GM12872 (cell line): ENCODE results near the gene RASL10A.

Experiments used
- TF ChIP-seq, protein P1 (sequence below): IDR thresholded peaks from 3 replicates; pipeline ENCODE4 v1.5.1; 2011; ENCODE audit warnings: low read depth, mild to moderate bottlenecking, low read length, moderate library complexity; ENCODE audit not compliant: insufficient read depth

RASL10A gene

DNA sequence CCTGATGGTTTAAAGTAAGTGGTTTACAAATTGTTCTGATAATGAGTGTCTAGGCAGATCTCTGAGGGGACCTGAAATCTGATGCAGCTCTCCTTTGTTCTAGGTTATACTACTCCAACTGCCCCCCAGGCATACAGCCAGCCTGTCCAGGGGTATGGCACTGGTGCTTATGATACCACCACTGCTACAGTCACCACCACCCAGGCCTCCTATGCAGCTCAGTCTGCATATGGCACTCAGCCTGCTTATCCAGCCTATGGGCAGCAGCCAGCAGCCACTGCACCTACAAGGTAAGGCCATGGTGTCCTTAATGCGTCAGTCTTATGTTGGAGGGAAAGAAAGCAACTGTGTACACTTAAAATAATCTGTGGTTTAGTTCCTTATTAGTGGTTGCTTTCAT lies 37.6 kb downstream of the RASL10A start:
- TF ChIP-seq, protein P1, sequence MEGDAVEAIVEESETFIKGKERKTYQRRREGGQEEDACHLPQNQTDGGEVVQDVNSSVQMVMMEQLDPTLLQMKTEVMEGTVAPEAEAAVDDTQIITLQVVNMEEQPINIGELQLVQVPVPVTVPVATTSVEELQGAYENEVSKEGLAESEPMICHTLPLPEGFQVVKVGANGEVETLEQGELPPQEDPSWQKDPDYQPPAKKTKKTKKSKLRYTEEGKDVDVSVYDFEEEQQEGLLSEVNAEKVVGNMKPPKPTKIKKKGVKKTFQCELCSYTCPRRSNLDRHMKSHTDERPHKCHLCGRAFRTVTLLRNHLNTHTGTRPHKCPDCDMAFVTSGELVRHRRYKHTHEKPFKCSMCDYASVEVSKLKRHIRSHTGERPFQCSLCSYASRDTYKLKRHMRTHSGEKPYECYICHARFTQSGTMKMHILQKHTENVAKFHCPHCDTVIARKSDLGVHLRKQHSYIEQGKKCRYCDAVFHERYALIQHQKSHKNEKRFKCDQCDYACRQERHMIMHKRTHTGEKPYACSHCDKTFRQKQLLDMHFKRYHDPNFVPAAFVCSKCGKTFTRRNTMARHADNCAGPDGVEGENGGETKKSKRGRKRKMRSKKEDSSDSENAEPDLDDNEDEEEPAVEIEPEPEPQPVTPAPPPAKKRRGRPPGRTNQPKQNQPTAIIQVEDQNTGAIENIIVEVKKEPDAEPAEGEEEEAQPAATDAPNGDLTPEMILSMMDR = no peak

DNA sequence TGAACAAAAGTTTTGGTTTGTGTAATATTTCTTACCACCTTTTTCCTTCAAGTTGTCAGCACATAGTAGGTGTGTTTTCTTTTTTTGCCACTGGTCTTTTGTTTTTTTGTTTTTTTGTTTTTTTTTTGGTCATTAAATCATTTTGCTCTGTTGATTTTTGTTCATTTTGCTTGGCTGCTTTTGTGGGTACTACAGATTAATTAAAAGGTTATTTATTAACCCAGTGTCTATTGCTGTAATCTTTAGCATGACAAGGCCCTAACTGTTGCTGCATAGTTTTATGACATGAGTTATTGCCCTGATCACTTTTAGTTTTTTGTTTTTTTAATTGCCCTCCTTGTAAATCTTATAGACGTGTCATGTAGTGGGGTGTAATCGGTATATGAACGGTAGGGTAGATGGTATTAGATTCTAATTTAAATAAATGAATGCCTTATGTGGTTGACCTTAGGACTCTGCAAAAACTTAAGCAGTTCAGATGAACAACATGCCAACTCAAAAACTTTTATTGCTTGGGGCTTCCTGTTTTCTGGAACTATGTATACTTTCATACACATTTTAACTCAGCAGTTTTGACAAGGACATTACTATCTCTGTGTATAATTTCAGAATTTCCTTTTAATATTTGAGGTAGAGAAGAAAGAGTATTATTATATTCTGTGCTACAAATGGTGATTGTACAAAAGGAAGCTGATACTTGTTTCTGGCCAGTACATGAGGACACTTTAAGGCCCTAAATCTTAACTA lies 39.5 kb downstream of the RASL10A start:
- TF ChIP-seq, protein P1 = no peak

DNA sequence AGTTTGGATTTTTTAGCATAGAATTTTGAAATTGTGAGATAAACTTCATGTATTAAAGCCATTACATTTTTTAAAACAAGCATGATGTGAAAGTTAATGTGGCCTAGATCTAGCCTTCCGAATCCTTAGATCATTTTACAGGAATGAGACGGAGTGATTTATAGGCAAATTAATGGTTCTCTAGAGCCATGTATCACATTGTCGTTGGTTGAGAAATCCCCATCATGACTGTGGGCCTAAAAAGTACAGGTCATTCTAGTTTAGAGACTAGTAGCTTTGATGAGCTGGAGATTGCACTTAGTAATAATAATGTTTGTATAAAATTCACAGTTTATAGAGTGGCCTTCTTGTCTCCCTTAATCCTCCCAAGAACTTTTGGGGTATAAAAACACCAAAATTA lies 40.3 kb downstream of the RASL10A start:
- TF ChIP-seq, protein P1 = no peak

DNA sequence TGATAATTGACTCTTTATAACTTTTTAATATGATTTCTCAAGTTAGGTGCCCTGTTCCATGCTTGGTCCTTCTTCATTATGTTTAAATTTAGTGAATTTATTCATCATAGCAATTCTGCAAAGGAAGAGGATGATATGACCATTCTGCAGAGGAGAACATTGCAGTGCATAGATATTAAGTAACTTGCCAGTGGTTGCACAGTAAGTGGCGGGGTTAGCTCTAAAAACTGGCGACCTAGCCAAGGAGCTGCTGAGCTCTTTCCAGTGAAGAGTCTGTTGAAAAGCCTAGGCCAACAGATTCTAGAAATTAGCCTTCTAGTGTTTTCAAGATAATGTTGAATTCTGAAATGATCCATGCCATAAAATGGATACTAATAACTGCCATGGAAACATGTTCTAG lies 42.9 kb downstream of the RASL10A start:
- TF ChIP-seq, protein P1 = no peak

DNA sequence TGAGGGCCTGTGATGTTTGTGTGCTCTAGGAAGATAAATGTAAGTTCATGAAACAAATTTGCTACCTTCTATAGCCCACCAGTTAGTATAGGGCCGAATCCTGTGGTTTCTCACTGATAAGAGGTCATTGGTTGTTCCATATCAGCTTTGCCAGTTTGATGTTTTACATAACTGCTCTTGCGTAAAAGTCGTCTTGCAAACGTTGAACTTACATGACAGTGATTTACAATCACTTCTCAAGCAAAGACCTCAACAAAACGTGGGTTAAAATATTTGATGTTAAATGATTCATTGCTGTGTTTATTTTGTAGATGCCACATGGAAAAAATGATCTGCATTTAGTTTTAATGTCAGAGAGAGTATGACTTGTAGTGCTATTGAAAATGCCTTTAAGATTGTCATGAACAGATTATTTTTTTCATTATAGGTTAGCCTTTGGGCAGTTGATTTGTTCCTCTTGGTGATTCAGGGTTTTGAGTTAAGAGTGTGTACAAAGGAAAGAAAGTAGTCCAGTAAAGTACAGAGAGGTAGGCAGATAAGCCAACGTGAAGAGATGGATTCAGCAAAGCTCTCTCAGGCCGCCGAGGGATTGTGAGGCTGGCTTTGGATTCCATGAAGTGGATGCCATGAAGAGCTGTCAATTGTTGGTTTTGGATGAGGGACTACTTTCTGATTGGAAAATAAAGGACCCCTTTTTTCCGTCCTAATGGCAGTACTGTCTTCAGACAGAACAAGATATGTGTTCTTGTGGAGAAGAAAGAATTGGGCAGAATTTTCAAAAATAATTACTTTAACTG lies 44.8 kb downstream of the RASL10A start:
- TF ChIP-seq, protein P1 = no peak

DNA sequence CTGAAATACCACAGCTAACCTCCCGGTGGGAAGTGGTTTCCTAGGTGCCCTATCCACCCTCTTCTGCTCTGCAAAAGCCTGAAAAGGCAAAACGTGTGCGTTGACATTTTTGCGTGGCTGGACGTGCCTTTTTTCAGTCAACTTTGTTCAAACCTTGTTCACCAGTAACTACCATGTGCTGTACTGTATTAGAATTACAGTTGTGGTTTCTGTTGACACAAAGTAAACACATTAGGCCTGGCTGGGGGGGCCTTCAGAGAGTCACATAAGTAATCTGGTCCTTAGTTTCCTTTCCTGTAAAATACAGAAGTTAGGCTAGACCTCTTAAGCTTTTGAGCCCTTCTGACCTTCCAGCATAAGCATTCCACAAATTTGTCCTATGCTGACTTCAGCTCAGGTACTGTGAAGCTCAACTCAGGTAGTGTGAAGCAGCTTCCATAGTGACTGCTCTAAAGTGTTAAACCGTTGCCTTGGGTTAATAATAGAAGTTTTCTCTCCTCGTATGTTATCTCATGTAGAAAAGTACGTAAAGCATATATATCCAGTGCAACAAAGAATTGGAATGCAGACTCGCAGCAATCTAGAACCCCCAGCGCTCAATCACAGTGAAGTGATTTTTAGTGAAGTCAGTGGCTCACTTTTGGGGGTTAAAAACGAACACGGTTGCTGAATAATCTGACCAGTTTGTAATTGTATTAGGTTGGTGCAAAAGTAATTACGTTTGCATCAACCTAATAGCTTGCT lies 45.6 kb downstream of the RASL10A start:
- TF ChIP-seq, protein P1 = no peak

DNA sequence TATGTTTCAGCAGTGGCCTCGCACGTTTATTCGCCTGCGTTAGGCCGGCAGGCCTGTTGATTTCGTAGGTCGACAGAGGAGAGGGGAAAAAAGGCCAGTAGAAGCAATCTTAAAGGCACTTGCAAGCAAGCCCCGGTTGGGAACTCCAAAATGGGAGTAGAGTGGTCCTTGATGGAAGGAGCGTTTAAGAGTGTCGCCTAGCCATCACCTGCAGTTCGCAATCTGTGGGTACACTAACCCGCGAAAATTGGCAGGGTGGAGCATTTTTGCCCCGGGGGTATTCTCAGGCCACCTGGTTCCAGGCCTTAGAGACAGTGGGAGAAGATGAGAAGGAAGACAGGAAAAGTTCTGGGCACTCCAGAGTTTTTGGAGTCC lies 46.3 kb downstream of the RASL10A start:
- TF ChIP-seq, protein P1 = no peak
